Osteocyte (in vitro differentiated cells): ENCODE results near the gene THUMPD1. TPM values are rescaled to one million over a fixed set of nuclear protein-coding genes. Genes with fewer than 3 reads are reported as not detected.

Experiments
- DNase-seq: peaks from one replicate; pipeline ENCODE4 v3.0.0; 2021; ENCODE audit warnings: mixed read lengths; ENCODE audit not compliant: unreplicated experiment; ENCODE audit errors: extremely low spot score
- H3K27ac Mint-ChIP-seq: one replicate; pipeline ENCODE4 v1.8.0; 2021; ENCODE audit warnings: mild to moderate bottlenecking, mixed read lengths; ENCODE audit not compliant: unreplicated experiment
- H3K27me3 Mint-ChIP-seq: one replicate; pipeline ENCODE4 v1.8.0; 2021; ENCODE audit warnings: mixed read lengths; ENCODE audit not compliant: unreplicated experiment
- H3K36me3 Mint-ChIP-seq: one replicate; pipeline ENCODE4 v1.8.0; 2021; ENCODE audit warnings: mixed read lengths; ENCODE audit not compliant: unreplicated experiment
- H3K4me1 Mint-ChIP-seq: one replicate; pipeline ENCODE4 v1.8.0; 2021; ENCODE audit warnings: mixed read lengths; ENCODE audit not compliant: unreplicated experiment
- H3K4me3 Mint-ChIP-seq: one replicate; pipeline ENCODE4 v1.8.0; 2021; ENCODE audit warnings: mild to moderate bottlenecking, moderate library complexity, mixed read lengths; ENCODE audit not compliant: unreplicated experiment
- H3K9me3 Mint-ChIP-seq: one replicate; pipeline ENCODE4 v1.8.0; 2021; ENCODE audit warnings: mixed read lengths; ENCODE audit not compliant: unreplicated experiment
- total RNA-seq: library from RNA; stranded (reverse); gene quantifications from 2 replicates; pipeline ENCODE4 v1.2.1, GENCODE V29; 2021
- TF ChIP-seq, protein P1 (sequence below): fragments of 200-600 bp; sonication (generic); IDR thresholded peaks from 2 replicates; pipeline ENCODE4 v1.5.0; 2021; ENCODE audit warnings: antibody characterized with exemption, mild to moderate bottlenecking, moderate library complexity

Gene THUMPD1
- total RNA-seq, 1 donor from 2014 or later = 36.3 TPM

DNA sequence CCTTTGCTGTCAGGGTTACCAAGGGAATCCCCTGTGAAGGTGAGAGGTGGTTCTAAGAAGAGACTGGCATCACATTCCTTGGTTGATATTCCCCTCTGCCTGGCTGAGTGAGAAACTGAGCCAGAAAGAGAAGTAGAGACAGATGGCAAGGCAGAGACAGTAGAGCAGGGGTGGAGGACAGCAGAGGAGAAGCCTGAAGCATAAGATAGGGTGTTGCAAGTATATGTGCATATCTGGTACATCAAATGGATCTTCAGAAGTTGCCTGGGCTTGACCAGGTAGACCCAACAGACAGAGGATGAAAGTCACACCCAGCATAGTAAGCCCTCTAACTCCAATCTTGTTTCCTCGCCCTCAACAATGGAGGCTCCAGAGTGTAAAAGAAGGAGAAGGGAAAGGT lies 7.9 kb upstream of the THUMPD1 start:
- Mint-ChIP-seq H3K36me3 (no peaks in the 10 kb centered on the region), H3K4me1 (no peaks in the 10 kb centered on the region), H3K9me3 (peaks cover 11% of the 10 kb centered on the region), H3K27me3 (peaks cover 24% of the 10 kb centered on the region), H3K4me3 (no peak overlapping the region), H3K27ac (no peak overlapping the region)
- TF ChIP-seq, protein P1, sequence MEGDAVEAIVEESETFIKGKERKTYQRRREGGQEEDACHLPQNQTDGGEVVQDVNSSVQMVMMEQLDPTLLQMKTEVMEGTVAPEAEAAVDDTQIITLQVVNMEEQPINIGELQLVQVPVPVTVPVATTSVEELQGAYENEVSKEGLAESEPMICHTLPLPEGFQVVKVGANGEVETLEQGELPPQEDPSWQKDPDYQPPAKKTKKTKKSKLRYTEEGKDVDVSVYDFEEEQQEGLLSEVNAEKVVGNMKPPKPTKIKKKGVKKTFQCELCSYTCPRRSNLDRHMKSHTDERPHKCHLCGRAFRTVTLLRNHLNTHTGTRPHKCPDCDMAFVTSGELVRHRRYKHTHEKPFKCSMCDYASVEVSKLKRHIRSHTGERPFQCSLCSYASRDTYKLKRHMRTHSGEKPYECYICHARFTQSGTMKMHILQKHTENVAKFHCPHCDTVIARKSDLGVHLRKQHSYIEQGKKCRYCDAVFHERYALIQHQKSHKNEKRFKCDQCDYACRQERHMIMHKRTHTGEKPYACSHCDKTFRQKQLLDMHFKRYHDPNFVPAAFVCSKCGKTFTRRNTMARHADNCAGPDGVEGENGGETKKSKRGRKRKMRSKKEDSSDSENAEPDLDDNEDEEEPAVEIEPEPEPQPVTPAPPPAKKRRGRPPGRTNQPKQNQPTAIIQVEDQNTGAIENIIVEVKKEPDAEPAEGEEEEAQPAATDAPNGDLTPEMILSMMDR = no peak
- DNase-seq = no peak

DNA sequence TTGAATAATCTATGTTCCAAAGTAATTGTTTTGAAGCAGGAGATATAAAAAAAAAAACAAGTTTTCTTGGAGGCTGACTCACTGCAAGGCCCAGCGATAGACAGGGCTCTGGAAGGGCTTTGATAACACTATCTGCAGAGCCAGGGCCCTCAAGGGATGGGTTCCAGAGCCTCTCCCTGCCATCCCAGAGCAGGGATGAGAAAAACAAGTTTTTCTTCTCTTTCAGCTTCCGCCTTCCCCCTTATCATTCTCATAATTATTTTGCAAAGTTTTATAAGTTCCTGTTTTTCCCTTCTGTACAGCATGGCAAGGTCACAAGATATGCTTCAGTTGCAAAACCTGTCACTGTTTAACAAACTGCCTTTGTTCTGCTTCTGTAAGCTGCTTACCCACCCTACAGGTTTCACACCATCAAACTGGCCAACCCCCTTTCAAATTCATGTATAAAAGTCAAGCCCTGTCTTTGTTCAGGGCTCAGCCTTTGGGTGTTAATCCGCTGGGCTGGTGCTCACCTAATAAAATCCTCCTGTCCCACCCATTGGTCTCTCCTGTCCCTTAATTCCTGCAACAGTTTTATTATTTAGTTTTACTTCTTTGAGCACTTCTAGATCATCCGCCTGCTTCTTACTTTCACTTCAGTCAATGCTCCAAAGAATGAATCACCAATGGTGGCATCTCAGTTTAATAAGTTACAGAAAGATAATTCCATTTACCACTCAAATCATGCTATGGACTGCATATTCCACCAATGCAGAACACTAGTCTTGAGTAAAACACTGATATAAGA lies 5.6 kb upstream of the THUMPD1 start:
- Mint-ChIP-seq H3K4me1 (no peaks in the 10 kb centered on the region), H3K36me3 (no peaks in the 10 kb centered on the region), H3K27ac (no peak overlapping the region), H3K9me3 (peaks cover 11% of the 10 kb centered on the region), H3K27me3 (peaks cover 14% of the 10 kb centered on the region), H3K4me3 (no peak overlapping the region)
- no peak for DNase-seq
- TF ChIP-seq, protein P1 = no peak

DNA sequence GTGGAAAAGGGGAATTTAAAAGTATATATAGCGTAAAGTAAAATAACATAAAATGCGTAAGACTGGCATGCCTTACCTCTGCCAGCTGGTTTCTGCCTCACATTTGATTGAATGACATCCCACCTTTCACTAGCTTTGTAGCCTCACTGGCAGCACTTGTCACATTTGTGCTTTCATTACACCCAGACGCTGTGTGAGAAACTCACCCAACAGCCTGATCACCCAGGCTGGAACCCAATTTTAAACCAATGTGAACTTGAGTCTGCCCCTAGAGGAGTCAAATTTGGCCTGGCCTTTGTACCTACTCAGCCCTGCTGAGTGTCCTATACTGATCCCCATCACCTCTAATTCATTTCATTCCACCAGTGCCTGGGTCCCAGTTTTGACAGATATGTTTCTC lies 4.8 kb upstream of the THUMPD1 start:
- Mint-ChIP-seq H3K4me1 (no peaks in the 10 kb centered on the region), H3K9me3 (peaks cover 11% of the 10 kb centered on the region), H3K27me3 (peaks cover 8% of the 10 kb centered on the region), H3K4me3 (no peak overlapping the region), H3K27ac (no peak overlapping the region), H3K36me3 (no peaks in the 10 kb centered on the region)
- DNase-seq = no peak
- TF ChIP-seq, protein P1 = no peak

DNA sequence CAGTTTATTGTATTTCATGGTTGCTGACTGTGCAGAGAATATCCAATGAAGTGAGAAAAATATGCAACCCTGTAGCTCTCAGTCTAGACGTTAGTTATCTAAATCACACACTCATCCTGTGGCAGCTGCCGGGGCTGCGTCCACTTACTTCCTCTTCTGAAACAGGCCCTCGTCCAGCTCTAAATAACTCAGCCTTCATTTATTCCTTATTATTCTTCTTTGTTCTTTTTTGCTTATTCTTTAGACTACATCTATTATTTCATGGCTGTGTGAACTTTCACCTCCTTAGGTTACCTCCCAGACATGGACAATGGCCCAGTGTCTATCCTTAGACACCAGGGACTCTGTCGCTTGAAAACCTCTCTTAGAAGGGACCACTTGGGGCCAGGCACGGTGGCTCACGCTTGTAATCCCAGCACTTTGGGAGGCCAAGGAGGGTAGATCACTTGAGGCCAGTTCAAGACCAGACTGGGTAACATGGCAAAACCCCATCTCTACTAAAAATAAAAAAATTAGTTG lies 3.4 kb upstream of the THUMPD1 start:
- TF ChIP-seq, protein P1 = no peak
- H3K9me3 Mint-ChIP-seq = peaks cover 11% of the 10 kb centered on the region
- no peaks in the 10 kb centered on the region for H3K27me3 Mint-ChIP-seq
- no peak overlapping the region for H3K27ac Mint-ChIP-seq
- H3K36me3 Mint-ChIP-seq = no peaks in the 10 kb centered on the region
- no peak for DNase-seq
- no peak overlapping the region for H3K4me3 Mint-ChIP-seq
- H3K4me1 Mint-ChIP-seq = peaks cover 8% of the 10 kb centered on the region

DNA sequence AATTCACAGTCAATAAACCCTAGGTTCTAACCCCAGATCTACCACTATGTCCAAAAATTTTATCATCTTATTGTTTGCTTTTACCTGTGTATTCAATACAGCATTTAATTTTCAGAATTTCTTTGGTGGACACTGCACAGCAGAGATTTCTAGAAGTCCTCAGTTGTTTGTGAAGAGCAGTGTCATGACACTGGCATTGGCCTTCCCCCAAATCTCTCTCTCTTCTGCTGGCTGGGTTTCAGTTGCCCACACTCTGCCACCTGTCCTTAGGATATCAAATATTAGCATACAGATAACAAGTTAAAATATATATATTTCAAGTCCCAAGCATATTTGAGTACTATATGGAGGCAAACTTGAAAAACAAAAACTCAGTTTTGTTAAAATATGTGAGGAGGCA lies 2.0 kb upstream of the THUMPD1 start:
- H3K27me3 Mint-ChIP-seq = no peaks in the 10 kb centered on the region
- TF ChIP-seq, protein P1 = no peak
- no peaks in the 10 kb centered on the region for H3K36me3 Mint-ChIP-seq
- H3K4me1 Mint-ChIP-seq = peaks cover 14% of the 10 kb centered on the region
- no peak for DNase-seq
- H3K9me3 Mint-ChIP-seq = peaks cover 11% of the 10 kb centered on the region
- no peak overlapping the region for H3K27ac Mint-ChIP-seq
- no peak overlapping the region for H3K4me3 Mint-ChIP-seq
